Keratinocyte (primary cell): ENCODE results near the gene TSSC4. TPM values are rescaled to one million over a fixed set of nuclear protein-coding genes. Genes with fewer than 3 reads are reported as not detected.

ENCODE experiments used
- DNase-seq: peaks from one replicate; pipeline ENCODE4 v3.0.0-alpha.2; 2011; ENCODE audit warnings: low read depth, missing footprints, low spot score
- FAIRE-seq: peaks from 2 replicates; lab custom pipeline; 2011; peaks lifted over from hg19 to GRCh38; lab: Jason Lieb, UNC
- H2AFZ ChIP-seq: 2 replicates; pipeline ENCODE4 v1.6.0; 2012; ENCODE audit warnings: low read length, control low read depth, inconsistent platforms; ENCODE audit not compliant: control insufficient read depth
- H3K27ac ChIP-seq: 2 replicates; pipeline ENCODE4 v1.5.1; 2011; ENCODE audit warnings: low read length; ENCODE audit not compliant: control insufficient read depth, insufficient read depth
- H3K27me3 ChIP-seq: 3 replicates; pipeline ENCODE4 v1.6.0; 2011; ENCODE audit warnings: low read length; ENCODE audit not compliant: control insufficient read depth, insufficient read depth; ENCODE audit errors: extremely low read depth
- H3K36me3 ChIP-seq, 2 experiments: 2 replicates in 1 of 2; 3 replicates in 1 of 2; pipeline ENCODE4 v1.5.1; 2011; ENCODE audit warnings: low read length in 2 of 2, mild to moderate bottlenecking in 1 of 2; ENCODE audit not compliant: control insufficient read depth in 2 of 2, insufficient read depth in 2 of 2; ENCODE audit errors: extremely low read depth in 1 of 2
- H3K4me1 ChIP-seq: 3 replicates; pipeline ENCODE4 v1.5.1; 2011; ENCODE audit warnings: low read length; ENCODE audit not compliant: control insufficient read depth, insufficient read depth; ENCODE audit errors: extremely low read depth
- H3K4me2 ChIP-seq: 3 replicates; pipeline ENCODE4 v1.6.0; 2011; ENCODE audit warnings: low read depth, low read length; ENCODE audit not compliant: control insufficient read depth, insufficient read depth; ENCODE audit errors: extremely low read depth
- H3K4me3 ChIP-seq, 3 experiments: fragments of 200-600 bp in 1 of 3; sonication (generic) in 1 of 3; 2 replicates in 2 of 3; 3 replicates in 1 of 3; pipeline ENCODE4 v1.5.1; 2011 to 2016; ENCODE audit warnings: low read length in 3 of 3, mild to moderate bottlenecking in 3 of 3, control low read depth in 2 of 3, inconsistent platforms in 1 of 3, low read depth in 1 of 3, mixed read lengths in 1 of 3, mixed run types in 1 of 3, moderate library complexity in 1 of 3; ENCODE audit not compliant: control insufficient read depth in 2 of 3, insufficient read depth in 2 of 3; ENCODE audit errors: extremely low read depth in 1 of 3
- H3K79me2 ChIP-seq: 2 replicates; pipeline ENCODE4 v1.6.0; 2012; ENCODE audit warnings: low read length; ENCODE audit not compliant: control insufficient read depth, insufficient read depth
- H3K9ac ChIP-seq: 3 replicates; pipeline ENCODE4 v1.6.0; 2011; ENCODE audit warnings: low read length; ENCODE audit not compliant: control insufficient read depth, insufficient read depth; ENCODE audit errors: extremely low read depth
- H3K9me1 ChIP-seq: 3 replicates; pipeline ENCODE4 v1.6.0; 2011; ENCODE audit warnings: low read length; ENCODE audit not compliant: control insufficient read depth, insufficient read depth; ENCODE audit errors: extremely low read depth
- H3K9me3 ChIP-seq: 2 replicates; pipeline ENCODE4 v1.5.1; 2012; ENCODE audit warnings: low read depth, low read length; ENCODE audit not compliant: control insufficient read depth
- H4K20me1 ChIP-seq: 3 replicates; pipeline ENCODE4 v1.6.0; 2011; ENCODE audit warnings: low read length; ENCODE audit not compliant: control insufficient read depth, insufficient read depth; ENCODE audit errors: extremely low read depth
- EZH2 ChIP-seq: IDR thresholded peaks from one replicate; pipeline ENCODE4 v1.6.1; 2012; ENCODE audit warnings: inconsistent platforms, mild to moderate bottlenecking, low read length, moderate library complexity
- dilution Hi-C: fragments of 300-500 bp; cut with MboI; formaldehyde crosslinking; loops from one replicate; pipeline ENCODE4 v1.7.0; 2020; ENCODE audit warnings: low sequenced_read_pairs; ENCODE audit not compliant: extremely low pct_ligation_motif_present
- polyA plus RNA-seq, 5 experiments: library from polyadenylated mRNA; depleted of rRNA in 3 of 5; stranded (reverse) in 3 of 5; stranded (forward) in 1 of 5; unstranded in 1 of 5; fragments of >200 nt; gene quantifications; 1 replicate in 1 of 5; 2 replicates in 3 of 5; 3 replicates in 1 of 5; pipeline versions ENCODE4 v1.2.1 to v1.2.3, GENCODE V29; 2011 to 2012; ENCODE audit warnings: missing spikeins in 2 of 5, low read depth in 1 of 5, low replicate concordance in 1 of 5
- TF ChIP-seq, protein P1 (sequence below), 3 experiments: IDR thresholded peaks in 1 of 3; conservative IDR thresholded peaks in 1 of 3; optimal IDR thresholded peaks in 1 of 3; 2 replicates in 2 of 3; 3 replicates in 1 of 3; pipeline versions ENCODE3 to v1.5.1; 2011; ENCODE audit warnings: low read length in 3 of 3, mild to moderate bottlenecking in 3 of 3, moderate library complexity in 2 of 3, control low read depth in 1 of 3, inconsistent platforms in 1 of 3; ENCODE audit not compliant: insufficient read depth in 2 of 3; ENCODE audit errors: extremely low read depth in 1 of 3

TSSC4 gene
- polyA plus RNA-seq, 1 donor (not counting 4 experiments of a cell fraction or from before 2014, with no cell fraction given): 15.9 TPM

DNA sequence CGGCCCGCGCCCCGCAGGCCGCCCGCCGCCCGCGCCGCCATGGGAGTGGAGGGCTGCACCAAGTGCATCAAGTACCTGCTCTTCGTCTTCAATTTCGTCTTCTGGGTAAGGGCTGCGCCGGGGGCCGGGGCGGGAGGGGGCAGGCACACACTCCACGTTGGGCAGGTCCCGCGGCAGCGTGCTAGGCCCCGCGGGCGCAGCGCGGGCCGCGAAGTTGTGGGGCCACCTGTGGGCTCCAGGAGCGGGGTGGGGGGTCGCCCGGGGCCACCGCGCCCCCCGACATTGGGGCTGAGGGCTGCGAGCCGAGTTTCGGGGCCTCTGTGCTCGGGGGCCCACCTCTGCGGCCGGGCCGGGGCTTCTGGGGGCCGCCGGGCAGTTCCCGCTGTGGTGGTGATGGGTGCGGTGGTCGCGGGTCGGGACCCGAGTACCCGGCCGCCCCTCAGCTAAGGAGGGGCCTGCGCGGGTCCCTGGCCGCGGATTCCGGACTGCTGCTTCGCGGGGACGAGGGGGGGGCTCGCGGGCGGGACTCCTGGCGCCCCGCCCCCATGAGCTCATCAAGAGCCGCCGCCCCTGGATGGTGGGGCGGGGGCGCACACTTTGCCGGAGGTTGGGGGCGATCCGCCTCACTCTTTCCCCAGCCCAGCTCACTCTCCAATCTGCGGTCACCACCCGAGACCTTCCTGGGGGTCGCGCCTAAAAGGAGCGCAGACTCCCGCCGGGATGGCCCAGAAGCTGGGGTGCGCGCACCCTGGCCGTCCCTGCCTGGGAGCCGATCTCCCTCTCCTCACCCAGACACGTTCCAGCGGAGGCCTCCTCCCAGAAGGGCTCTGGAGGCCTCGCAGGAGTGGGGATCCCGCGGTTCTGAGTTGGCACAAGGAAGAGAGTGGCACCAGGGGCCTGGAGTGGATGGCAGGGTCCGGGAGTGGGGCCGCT, 22.8 kb upstream of the TSSC4 start:
- Histone ChIP-seq H3K4me2 (peak overlapping the region; percentile 97), H3K36me3 (peaks cover 6 to 7% of the 10 kb centered on the region in 2 experiments), H3K9ac (peak overlapping the region; percentile 85), H3K27ac (peak overlapping the region; percentile 68), H3K27me3 (no peaks in the 10 kb centered on the region), H4K20me1 (peaks cover 33% of the 10 kb centered on the region), H3K79me2 (peaks cover 54% of the 10 kb centered on the region), H3K9me1 (no peaks in the 10 kb centered on the region), H3K4me3 (peak overlapping the region; percentile 74 to 93 (median 93)), H3K9me3 (no peaks in the 10 kb centered on the region), H3K4me1 (peaks cover 33% of the 10 kb centered on the region), H2AFZ (no peak overlapping the region)
- TF ChIP-seq EZH2: no peak
- TF ChIP-seq, protein P1, sequence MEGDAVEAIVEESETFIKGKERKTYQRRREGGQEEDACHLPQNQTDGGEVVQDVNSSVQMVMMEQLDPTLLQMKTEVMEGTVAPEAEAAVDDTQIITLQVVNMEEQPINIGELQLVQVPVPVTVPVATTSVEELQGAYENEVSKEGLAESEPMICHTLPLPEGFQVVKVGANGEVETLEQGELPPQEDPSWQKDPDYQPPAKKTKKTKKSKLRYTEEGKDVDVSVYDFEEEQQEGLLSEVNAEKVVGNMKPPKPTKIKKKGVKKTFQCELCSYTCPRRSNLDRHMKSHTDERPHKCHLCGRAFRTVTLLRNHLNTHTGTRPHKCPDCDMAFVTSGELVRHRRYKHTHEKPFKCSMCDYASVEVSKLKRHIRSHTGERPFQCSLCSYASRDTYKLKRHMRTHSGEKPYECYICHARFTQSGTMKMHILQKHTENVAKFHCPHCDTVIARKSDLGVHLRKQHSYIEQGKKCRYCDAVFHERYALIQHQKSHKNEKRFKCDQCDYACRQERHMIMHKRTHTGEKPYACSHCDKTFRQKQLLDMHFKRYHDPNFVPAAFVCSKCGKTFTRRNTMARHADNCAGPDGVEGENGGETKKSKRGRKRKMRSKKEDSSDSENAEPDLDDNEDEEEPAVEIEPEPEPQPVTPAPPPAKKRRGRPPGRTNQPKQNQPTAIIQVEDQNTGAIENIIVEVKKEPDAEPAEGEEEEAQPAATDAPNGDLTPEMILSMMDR (optimal IDR thresholded peaks at IDR 0.05 in 1 of 3, IDR thresholded peaks at IDR 0.05 in 1 of 3, conservative IDR thresholded peaks at IDR 0.05 in 1 of 3; ENCODE audit: extremely low read depth in 1 of 3, insufficient read depth in 2 of 3, low read length in 3 of 3): no peak
- dilution Hi-C loops: no loop called here
- FAIRE-seq: no peak
- no peak for DNase-seq

DNA sequence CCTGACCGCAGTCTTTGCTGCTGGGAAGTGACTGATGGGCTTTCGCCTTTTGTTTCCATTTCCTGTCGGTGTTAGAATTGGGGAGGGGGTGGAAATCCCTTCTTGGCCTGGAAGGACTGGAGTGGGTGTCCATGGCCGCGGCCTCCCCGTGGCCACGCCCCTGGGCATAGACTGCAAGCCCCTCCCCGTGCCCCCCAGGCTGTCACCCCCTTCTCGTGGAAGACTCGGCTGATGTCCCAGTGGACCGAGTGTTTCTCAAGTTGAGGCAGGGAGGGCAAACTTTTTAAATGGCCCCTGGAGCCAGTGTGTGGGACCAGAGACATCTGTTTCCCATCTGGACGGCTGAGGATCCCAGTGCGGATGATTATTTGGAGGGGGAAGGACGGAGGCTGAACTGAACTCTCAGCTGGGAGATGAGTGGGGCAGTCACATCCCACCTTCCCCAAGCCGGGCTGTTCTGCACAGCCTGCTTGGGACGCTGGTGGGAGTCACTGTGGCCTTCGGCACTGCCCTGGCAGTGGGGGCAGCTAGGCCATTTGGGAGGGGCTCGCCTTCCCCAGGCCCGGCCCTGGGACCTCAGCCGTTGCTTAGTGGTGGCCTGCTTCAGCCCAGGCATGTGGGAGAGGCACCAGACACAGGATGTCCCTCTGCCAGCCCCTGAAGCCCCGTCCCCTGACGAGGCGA, 21.9 kb upstream of the TSSC4 start:
- no peak for FAIRE-seq
- H3K4me1 ChIP-seq: peaks cover 40% of the 10 kb centered on the region

More for the DNA sequence above, 21.9 kb upstream of the TSSC4 start:
- no peaks in the 10 kb centered on the region for H3K27me3 ChIP-seq
- TF ChIP-seq, protein P1 (optimal IDR thresholded peaks at IDR 0.05 in 1 of 3, IDR thresholded peaks at IDR 0.05 in 1 of 3, conservative IDR thresholded peaks at IDR 0.05 in 1 of 3; ENCODE audit: extremely low read depth in 1 of 3, insufficient read depth in 2 of 3, low read length in 3 of 3): no peak
- no peak for TF ChIP-seq EZH2
- H3K79me2 ChIP-seq: peaks cover 63% of the 10 kb centered on the region
- no peaks in the 10 kb centered on the region for H3K9me3 ChIP-seq
- peak overlapping the region; percentile 85 for H3K9ac ChIP-seq
- H4K20me1 ChIP-seq: peaks cover 41% of the 10 kb centered on the region
- peak overlapping the region; percentile 97 for H3K4me2 ChIP-seq
- no peak overlapping the region for H2AFZ ChIP-seq
- H3K36me3 ChIP-seq: peaks cover 10 to 13% of the 10 kb centered on the region in 2 experiments
- dilution Hi-C loops: no loop called here
- H3K4me3 ChIP-seq: peak overlapping the region; percentile 74 to 93 (median 93)
- no peaks in the 10 kb centered on the region for H3K9me1 ChIP-seq
- no peak for DNase-seq
- peak overlapping the region; percentile 68 for H3K27ac ChIP-seq
